ENCODE data around the gene BEAN1.

DNA sequence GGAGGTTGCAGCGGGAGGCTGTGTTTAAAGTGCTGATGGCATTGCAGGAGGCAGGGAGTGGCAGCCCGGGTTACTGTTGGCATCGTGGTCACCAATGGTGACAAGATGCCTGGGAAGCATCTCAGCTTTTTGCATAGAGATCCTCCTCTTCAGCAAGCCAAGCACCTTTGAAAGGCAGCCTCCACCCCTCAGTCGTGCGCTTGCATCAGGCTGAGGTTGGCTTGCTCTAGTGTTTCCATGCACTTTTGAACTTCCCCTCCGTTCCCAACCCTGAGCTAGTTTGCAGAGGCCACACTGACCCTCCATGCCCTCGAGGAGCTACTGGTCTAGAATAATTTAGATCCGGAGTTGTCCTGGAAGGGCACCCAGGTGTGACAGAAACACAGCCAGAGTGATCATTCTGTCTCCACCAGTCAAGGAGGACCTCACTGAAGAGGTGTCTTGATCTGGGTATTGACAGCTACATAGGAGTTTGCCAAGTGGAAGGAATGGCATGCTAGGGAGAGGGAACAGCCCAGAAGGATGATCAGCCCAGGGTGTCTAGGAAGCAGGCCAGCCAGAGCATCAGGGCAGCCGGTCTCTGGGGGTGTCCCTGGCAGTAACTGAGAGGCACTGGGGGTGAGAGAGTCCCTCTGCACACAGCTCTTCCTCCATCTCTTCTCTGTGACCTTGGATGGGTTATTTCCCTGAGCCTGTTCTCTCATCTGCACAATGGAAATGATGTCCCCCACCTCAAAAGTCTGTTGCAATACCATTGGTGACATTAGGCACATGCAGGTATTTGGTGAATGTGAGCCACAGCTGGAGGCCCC, 7.7 kb downstream of the BEAN1 start:
- TF ChIP-seq, protein P1, sequence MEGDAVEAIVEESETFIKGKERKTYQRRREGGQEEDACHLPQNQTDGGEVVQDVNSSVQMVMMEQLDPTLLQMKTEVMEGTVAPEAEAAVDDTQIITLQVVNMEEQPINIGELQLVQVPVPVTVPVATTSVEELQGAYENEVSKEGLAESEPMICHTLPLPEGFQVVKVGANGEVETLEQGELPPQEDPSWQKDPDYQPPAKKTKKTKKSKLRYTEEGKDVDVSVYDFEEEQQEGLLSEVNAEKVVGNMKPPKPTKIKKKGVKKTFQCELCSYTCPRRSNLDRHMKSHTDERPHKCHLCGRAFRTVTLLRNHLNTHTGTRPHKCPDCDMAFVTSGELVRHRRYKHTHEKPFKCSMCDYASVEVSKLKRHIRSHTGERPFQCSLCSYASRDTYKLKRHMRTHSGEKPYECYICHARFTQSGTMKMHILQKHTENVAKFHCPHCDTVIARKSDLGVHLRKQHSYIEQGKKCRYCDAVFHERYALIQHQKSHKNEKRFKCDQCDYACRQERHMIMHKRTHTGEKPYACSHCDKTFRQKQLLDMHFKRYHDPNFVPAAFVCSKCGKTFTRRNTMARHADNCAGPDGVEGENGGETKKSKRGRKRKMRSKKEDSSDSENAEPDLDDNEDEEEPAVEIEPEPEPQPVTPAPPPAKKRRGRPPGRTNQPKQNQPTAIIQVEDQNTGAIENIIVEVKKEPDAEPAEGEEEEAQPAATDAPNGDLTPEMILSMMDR (conservative IDR thresholded peaks at IDR 0.05 in 1 of 2, IDR thresholded peaks at IDR 0.05 in 1 of 2; ENCODE audit: low read depth in 1 of 2, low read length in 2 of 2) = no peak
- TF ChIP-seq EZH2 (IDR thresholded peaks at IDR 0.05; ENCODE audit: low read length, missing control alignments) = no peak

Measured in fibroblast of lung (primary cell).